DMS53 treated with DMSO at 0.1 percent for 48 hours (cell line): ENCODE measurements around the gene SRGAP2C.
"Not testable (repeated sequence)": the region's sequence is repeated elsewhere in the genome, so short reads cannot be mapped to it uniquely, and the experiment has no call there.

ENCODE experiments used
- DNase-seq: peaks from one replicate; lab custom pipeline; 2025; ENCODE audit not compliant: unreplicated experiment; lab: John Stamatoyannopoulos, UW

Gene SRGAP2C

GRCh38 chr1:121184290-121185127, at the start of gene SRGAP2C, which contains the start of gene FAM72B:
SRGAP2C (plus strand) TSS chr1:121184975; CDS start chr1:121187447, 2,472 bp downstream.
FAM72B (minus strand) TSS chr1:121184340; CDS start chr1:121183489, 851 bp downstream.
- DNase-seq: peak; percentile 86

GRCh38 chr1:121140393-121140792, 44.4 kb upstream of the SRGAP2C start:
- DNase-seq: not testable (repeated sequence)

- DNase-seq: not testable (repeated sequence)
Measured at GRCh38 chr1:121148489-121149190, 36.1 kb upstream of the SRGAP2C start.

- not testable (repeated sequence) for DNase-seq
Measured at GRCh38 chr1:121151294-121151693, 33.5 kb upstream of the SRGAP2C start.

- not testable (repeated sequence) for DNase-seq
Measured at GRCh38 chr1:121152788-121153187, 32.0 kb upstream of the SRGAP2C start.

GRCh38 chr1:121154811-121155210, 30.0 kb upstream of the SRGAP2C start:
- not testable (repeated sequence) for DNase-seq

- DNase-seq: not testable (repeated sequence)
Measured at GRCh38 chr1:121155671-121156358, 29.0 kb upstream of the SRGAP2C start.

GRCh38 chr1:121156958-121157603, 27.7 kb upstream of the SRGAP2C start:
- not testable (repeated sequence) for DNase-seq

GRCh38 chr1:121157609-121158008, 27.2 kb upstream of the SRGAP2C start:
- not testable (repeated sequence) for DNase-seq

- DNase-seq: not testable (repeated sequence)
Measured at GRCh38 chr1:121160118-121160517, 24.7 kb upstream of the SRGAP2C start.

- not testable (repeated sequence) for DNase-seq
Measured at GRCh38 chr1:121161199-121161901, 23.4 kb upstream of the SRGAP2C start.

- DNase-seq: not testable (repeated sequence)
Measured at GRCh38 chr1:121163850-121164757, 20.7 kb upstream of the SRGAP2C start.

- not testable (repeated sequence) for DNase-seq
Measured at GRCh38 chr1:121165296-121165695, 19.5 kb upstream of the SRGAP2C start.

GRCh38 chr1:121167225-121167738, 17.5 kb upstream of the SRGAP2C start:
- DNase-seq: not testable (repeated sequence)

- not testable (repeated sequence) for DNase-seq
Measured at GRCh38 chr1:121168152-121168668, 16.6 kb upstream of the SRGAP2C start.

GRCh38 chr1:121176649-121177048, 8.1 kb upstream of the SRGAP2C start:
- DNase-seq: not testable (repeated sequence)

GRCh38 chr1:121178197-121178596, 6.6 kb upstream of the SRGAP2C start:
- not testable (repeated sequence) for DNase-seq

- not testable (repeated sequence) for DNase-seq
Measured at GRCh38 chr1:121183867-121184266, 908 bp upstream of the SRGAP2C start.
